ENCODE results near the gene AKR1E2.

DNA sequence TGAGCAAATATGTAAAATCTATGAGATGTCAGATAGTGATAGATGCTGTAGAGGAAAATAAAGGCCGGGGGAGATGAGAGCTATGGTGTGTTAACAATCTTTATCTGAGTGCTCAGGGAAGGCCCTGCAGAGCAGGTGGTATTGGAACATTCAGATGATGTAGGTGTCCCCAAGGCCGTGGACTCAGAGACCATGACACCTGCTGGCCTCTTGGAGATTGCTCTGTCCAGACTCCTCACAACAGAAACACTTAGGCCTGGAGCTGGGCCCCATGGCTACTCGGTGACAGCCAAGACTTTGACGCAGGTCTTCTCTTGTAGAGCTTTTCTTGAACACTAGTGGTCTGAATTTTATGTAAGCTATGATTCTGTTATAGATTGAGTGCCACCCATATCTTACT, 13.3 kb downstream of the AKR1E2 start:
- no peak for TF ChIP-seq ARNT (IDR thresholded peaks at IDR 0.05)
- TF ChIP-seq ELF4 (IDR thresholded peaks at IDR 0.05): no peak
- TF ChIP-seq BHLHE40 (IDR thresholded peaks at IDR 0.05; ENCODE audit: borderline replicate concordance): no peak
- TF ChIP-seq LEF1 (IDR thresholded peaks at IDR 0.05; ENCODE audit: borderline replicate concordance): no peak
- no peak for TF ChIP-seq SP1 (IDR thresholded peaks at IDR 0.05)
- no peak for TF ChIP-seq FOXA1 (IDR thresholded peaks at IDR 0.05)
- TF ChIP-seq CTBP1 (IDR thresholded peaks at IDR 0.05; ENCODE audit: borderline replicate concordance): no peak
- no peak for TF ChIP-seq NFRKB (IDR thresholded peaks at IDR 0.05)
- no peak for TF ChIP-seq ZNF384 (IDR thresholded peaks at IDR 0.05)
- no peak for TF ChIP-seq L3MBTL2 (conservative IDR thresholded peaks at IDR 0.05)
- no peak for TF ChIP-seq SUZ12 (IDR thresholded peaks at IDR 0.05)
- no peak for TF ChIP-seq FOXM1 (IDR thresholded peaks at IDR 0.05; ENCODE audit: borderline replicate concordance)

Measured in HEK293T (cell line).